Measurements from ENCODE around the gene CNOT2. TPM values are rescaled to one million over a fixed set of nuclear protein-coding genes. Genes with fewer than 3 reads are reported as not detected.

CNOT2 gene
- polyA plus RNA-seq, 1 donor (not counting 4 experiments of a cell fraction or from before 2014, with no cell fraction given), result 85.3 TPM

DNA sequence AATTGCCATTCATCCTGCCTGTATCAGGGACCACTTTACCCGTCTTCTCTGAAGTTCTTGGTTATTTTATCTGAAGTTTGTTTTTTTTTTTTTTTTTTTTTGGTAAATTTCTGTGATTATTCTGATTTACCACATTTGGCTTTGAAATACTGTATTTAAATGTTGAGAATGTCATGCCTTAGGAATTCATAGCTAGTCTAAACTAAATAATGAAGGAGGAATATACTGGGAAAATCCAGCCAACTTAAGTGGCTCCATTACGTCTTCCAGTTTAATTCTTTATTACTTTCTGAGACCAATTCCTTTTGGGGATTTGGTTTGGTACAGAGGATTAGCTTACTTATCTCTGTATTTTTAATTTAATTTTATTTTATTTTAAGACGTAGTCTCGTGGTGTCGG is 62.6 kb downstream of the CNOT2 start:
- Histone ChIP-seq H3K79me2 (ENCODE audit: control insufficient read depth, insufficient read depth, low read length) (peaks cover 29% of the 10 kb centered on the region), H3K9ac (ENCODE audit: control insufficient read depth, extremely low read depth, insufficient read depth, low read length) (no peak overlapping the region), H2AFZ (ENCODE audit: control insufficient read depth, low read length) (no peak overlapping the region), H4K20me1 (ENCODE audit: control insufficient read depth, extremely low read depth, insufficient read depth, low read length) (no peaks in the 10 kb centered on the region), H3K9me1 (ENCODE audit: control insufficient read depth, extremely low read depth, insufficient read depth, low read length) (no peaks in the 10 kb centered on the region), H3K27me3 (ENCODE audit: control insufficient read depth, extremely low read depth, insufficient read depth, low read length) (no peaks in the 10 kb centered on the region), H3K27ac (ENCODE audit: control insufficient read depth, insufficient read depth, low read length) (no peak overlapping the region), H3K36me3 (ENCODE audit: control insufficient read depth in 2 of 2, extremely low read depth in 1 of 2, insufficient read depth in 2 of 2, low read length in 2 of 2) (no peaks in the 10 kb centered on the region), H3K9me3 (ENCODE audit: control insufficient read depth, low read depth, low read length) (no peaks in the 10 kb centered on the region), H3K4me1 (ENCODE audit: control insufficient read depth, extremely low read depth, insufficient read depth, low read length) (no peaks in the 10 kb centered on the region), H3K4me2 (ENCODE audit: control insufficient read depth, extremely low read depth, insufficient read depth, low read depth, low read length) (no peak overlapping the region), H3K4me3 (ENCODE audit: control insufficient read depth in 2 of 3, extremely low read depth in 1 of 3, insufficient read depth in 2 of 3, low read depth in 1 of 3, low read length in 3 of 3) (no peak overlapping the region)
- dilution Hi-C loops (cut with MboI; ENCODE audit: extremely low pct_ligation_motif_present, low sequenced_read_pairs), result no loop called here
- FAIRE-seq (no peak), DNase-seq (ENCODE audit: low read depth, low spot score) (no peak)
- TF ChIP-seq EZH2 (IDR thresholded peaks at IDR 0.05; ENCODE audit: low read length), result no peak
- TF ChIP-seq, protein P1, sequence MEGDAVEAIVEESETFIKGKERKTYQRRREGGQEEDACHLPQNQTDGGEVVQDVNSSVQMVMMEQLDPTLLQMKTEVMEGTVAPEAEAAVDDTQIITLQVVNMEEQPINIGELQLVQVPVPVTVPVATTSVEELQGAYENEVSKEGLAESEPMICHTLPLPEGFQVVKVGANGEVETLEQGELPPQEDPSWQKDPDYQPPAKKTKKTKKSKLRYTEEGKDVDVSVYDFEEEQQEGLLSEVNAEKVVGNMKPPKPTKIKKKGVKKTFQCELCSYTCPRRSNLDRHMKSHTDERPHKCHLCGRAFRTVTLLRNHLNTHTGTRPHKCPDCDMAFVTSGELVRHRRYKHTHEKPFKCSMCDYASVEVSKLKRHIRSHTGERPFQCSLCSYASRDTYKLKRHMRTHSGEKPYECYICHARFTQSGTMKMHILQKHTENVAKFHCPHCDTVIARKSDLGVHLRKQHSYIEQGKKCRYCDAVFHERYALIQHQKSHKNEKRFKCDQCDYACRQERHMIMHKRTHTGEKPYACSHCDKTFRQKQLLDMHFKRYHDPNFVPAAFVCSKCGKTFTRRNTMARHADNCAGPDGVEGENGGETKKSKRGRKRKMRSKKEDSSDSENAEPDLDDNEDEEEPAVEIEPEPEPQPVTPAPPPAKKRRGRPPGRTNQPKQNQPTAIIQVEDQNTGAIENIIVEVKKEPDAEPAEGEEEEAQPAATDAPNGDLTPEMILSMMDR (optimal IDR thresholded peaks at IDR 0.05 in 1 of 3, IDR thresholded peaks at IDR 0.05 in 1 of 3, conservative IDR thresholded peaks at IDR 0.05 in 1 of 3; ENCODE audit: extremely low read depth in 1 of 3, insufficient read depth in 2 of 3, low read length in 3 of 3), result no peak

DNA sequence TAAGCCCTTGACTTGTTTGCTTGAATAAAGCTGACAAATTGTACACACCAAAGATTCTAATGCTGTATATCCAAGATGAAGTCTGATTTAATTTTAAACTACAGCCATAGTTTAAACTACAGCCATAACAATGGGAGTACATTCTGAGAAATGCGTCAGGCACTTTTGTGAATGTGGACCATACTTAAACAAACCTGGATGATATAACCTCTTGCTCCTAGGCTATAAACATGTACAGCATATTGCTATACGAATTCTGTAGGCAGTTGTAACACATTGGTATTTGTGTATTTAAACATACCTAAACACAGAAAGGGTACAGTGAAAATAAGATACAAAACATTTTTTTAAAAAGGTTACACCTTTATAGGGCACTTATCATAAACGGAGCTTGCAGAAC is 63.4 kb downstream of the CNOT2 start:
- Histone ChIP-seq H2AFZ (ENCODE audit: control insufficient read depth, low read length) (no peak overlapping the region), H3K4me1 (ENCODE audit: control insufficient read depth, extremely low read depth, insufficient read depth, low read length) (no peaks in the 10 kb centered on the region), H3K79me2 (ENCODE audit: control insufficient read depth, insufficient read depth, low read length) (peaks cover 26% of the 10 kb centered on the region), H3K9me3 (ENCODE audit: control insufficient read depth, low read depth, low read length) (no peaks in the 10 kb centered on the region), H3K9ac (ENCODE audit: control insufficient read depth, extremely low read depth, insufficient read depth, low read length) (no peak overlapping the region), H3K9me1 (ENCODE audit: control insufficient read depth, extremely low read depth, insufficient read depth, low read length) (no peaks in the 10 kb centered on the region), H3K27me3 (ENCODE audit: control insufficient read depth, extremely low read depth, insufficient read depth, low read length) (no peaks in the 10 kb centered on the region), H3K27ac (ENCODE audit: control insufficient read depth, insufficient read depth, low read length) (no peak overlapping the region), H3K4me3 (ENCODE audit: control insufficient read depth in 2 of 3, extremely low read depth in 1 of 3, insufficient read depth in 2 of 3, low read depth in 1 of 3, low read length in 3 of 3) (no peak overlapping the region), H4K20me1 (ENCODE audit: control insufficient read depth, extremely low read depth, insufficient read depth, low read length) (no peaks in the 10 kb centered on the region), H3K4me2 (ENCODE audit: control insufficient read depth, extremely low read depth, insufficient read depth, low read depth, low read length) (no peak overlapping the region), H3K36me3 (ENCODE audit: control insufficient read depth in 2 of 2, extremely low read depth in 1 of 2, insufficient read depth in 2 of 2, low read length in 2 of 2) (no peaks in the 10 kb centered on the region)
- FAIRE-seq (no peak), DNase-seq (ENCODE audit: low read depth, low spot score) (no peak)
- dilution Hi-C loops (cut with MboI; ENCODE audit: extremely low pct_ligation_motif_present, low sequenced_read_pairs), result no loop called here
- no peak for TF ChIP-seq EZH2 (IDR thresholded peaks at IDR 0.05; ENCODE audit: low read length)
- TF ChIP-seq, protein P1 (optimal IDR thresholded peaks at IDR 0.05 in 1 of 3, IDR thresholded peaks at IDR 0.05 in 1 of 3, conservative IDR thresholded peaks at IDR 0.05 in 1 of 3; ENCODE audit: extremely low read depth in 1 of 3, insufficient read depth in 2 of 3, low read length in 3 of 3), result no peak
